ENCODE data around the gene OVCH1. TPM values are rescaled to one million over a fixed set of nuclear protein-coding genes. Genes with fewer than 3 reads are reported as not detected.

The OVCH1 gene
- total and polyA plus RNA-seq, 9 of the 15 experiments (the other 6 are each of a cell fraction or from before 2014, with no cell fraction given), result not detected

DNA sequence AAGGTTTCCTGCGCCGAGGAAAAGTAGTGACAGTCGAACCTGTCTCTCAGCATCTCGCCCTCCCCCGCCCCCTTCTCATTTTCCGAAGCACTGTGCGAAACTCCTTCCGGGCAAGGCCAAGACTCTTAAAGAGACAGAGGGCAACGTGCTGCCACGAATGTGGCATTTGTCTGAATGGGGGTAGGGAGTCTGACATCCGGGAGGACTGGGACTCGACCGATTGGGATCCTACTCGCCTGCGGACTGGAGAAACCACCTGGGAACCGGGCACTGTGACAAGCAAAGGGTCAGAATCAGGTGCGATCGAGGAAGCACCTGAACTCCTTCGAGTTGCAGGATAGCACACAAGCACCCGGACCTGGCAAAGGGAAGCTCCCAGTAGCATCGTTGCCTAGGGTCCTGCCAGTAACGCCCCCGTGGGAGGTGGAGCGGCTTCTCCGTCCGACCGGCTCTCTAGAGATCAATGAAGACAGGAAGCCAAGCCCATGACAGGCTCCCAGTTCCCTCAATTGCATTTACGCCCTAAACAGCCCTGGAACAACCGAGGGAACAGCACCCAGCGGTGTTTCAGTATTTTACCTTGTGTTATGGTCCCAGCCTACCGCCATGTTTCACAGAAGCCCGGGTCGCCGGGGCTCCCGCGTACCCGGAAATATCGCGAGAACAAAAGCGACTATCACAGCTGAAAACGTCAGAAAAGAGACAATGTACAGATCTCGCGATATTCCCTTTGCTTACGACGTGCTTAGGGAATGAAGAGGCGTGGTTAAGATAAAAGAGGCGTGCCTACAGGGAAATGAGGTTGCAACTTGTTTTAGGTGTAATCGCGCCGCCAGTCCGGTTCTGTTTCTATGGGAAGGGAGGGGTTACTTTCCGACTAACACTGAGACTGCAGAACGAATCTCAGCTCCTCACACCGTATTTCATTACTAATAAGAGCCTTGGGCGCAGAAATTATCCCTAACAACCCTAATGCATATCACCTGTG lies 116.7 kb downstream of the OVCH1 start, which contains the start of gene ERGIC2 (continued):
- no peak for TF ChIP-seq MEF2A (IDR thresholded peaks at IDR 0.05; ENCODE audit: control insufficient read depth, low read depth, low read length)
- 0 out of 2 replicates have a peak, but pooled peaks have one; percentile 38 for TF ChIP-seq MBD2 (IDR thresholded peaks at IDR 0.05; ENCODE audit: borderline replicate concordance, low read depth)
- peak; percentile 50; the same call in 1 of the 2 replicates for TF ChIP-seq ZBTB7A (IDR thresholded peaks at IDR 0.05; ENCODE audit: borderline replicate concordance, control insufficient read depth, low read depth, low read length)
- TF ChIP-seq, protein P1, sequence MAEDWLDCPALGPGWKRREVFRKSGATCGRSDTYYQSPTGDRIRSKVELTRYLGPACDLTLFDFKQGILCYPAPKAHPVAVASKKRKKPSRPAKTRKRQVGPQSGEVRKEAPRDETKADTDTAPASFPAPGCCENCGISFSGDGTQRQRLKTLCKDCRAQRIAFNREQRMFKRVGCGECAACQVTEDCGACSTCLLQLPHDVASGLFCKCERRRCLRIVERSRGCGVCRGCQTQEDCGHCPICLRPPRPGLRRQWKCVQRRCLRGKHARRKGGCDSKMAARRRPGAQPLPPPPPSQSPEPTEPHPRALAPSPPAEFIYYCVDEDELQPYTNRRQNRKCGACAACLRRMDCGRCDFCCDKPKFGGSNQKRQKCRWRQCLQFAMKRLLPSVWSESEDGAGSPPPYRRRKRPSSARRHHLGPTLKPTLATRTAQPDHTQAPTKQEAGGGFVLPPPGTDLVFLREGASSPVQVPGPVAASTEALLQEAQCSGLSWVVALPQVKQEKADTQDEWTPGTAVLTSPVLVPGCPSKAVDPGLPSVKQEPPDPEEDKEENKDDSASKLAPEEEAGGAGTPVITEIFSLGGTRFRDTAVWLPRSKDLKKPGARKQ (CRISPR knock-in tag; IDR thresholded peaks at IDR 0.05), result no peak
- TF ChIP-seq, protein P2, sequence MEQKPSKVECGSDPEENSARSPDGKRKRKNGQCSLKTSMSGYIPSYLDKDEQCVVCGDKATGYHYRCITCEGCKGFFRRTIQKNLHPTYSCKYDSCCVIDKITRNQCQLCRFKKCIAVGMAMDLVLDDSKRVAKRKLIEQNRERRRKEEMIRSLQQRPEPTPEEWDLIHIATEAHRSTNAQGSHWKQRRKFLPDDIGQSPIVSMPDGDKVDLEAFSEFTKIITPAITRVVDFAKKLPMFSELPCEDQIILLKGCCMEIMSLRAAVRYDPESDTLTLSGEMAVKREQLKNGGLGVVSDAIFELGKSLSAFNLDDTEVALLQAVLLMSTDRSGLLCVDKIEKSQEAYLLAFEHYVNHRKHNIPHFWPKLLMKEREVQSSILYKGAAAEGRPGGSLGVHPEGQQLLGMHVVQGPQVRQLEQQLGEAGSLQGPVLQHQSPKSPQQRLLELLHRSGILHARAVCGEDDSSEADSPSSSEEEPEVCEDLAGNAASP (IDR thresholded peaks at IDR 0.05), result no peak
- no peak for TF ChIP-seq CCAR2 (IDR thresholded peaks at IDR 0.05; ENCODE audit: low read depth, low read length)
- TF ChIP-seq, protein P3, sequence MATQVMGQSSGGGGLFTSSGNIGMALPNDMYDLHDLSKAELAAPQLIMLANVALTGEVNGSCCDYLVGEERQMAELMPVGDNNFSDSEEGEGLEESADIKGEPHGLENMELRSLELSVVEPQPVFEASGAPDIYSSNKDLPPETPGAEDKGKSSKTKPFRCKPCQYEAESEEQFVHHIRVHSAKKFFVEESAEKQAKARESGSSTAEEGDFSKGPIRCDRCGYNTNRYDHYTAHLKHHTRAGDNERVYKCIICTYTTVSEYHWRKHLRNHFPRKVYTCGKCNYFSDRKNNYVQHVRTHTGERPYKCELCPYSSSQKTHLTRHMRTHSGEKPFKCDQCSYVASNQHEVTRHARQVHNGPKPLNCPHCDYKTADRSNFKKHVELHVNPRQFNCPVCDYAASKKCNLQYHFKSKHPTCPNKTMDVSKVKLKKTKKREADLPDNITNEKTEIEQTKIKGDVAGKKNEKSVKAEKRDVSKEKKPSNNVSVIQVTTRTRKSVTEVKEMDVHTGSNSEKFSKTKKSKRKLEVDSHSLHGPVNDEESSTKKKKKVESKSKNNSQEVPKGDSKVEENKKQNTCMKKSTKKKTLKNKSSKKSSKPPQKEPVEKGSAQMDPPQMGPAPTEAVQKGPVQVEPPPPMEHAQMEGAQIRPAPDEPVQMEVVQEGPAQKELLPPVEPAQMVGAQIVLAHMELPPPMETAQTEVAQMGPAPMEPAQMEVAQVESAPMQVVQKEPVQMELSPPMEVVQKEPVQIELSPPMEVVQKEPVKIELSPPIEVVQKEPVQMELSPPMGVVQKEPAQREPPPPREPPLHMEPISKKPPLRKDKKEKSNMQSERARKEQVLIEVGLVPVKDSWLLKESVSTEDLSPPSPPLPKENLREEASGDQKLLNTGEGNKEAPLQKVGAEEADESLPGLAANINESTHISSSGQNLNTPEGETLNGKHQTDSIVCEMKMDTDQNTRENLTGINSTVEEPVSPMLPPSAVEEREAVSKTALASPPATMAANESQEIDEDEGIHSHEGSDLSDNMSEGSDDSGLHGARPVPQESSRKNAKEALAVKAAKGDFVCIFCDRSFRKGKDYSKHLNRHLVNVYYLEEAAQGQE (IDR thresholded peaks at IDR 0.05; ENCODE audit: borderline replicate concordance), result no peak
- TF ChIP-seq, protein P3 (CRISPR knock-in tag; IDR thresholded peaks at IDR 0.05; ENCODE audit: low read depth), result peak; percentile 16; the same call in 1 of the 2 replicates
- no peak for TF ChIP-seq NFIX (CRISPR knock-in tag; IDR thresholded peaks at IDR 0.05; ENCODE audit: low read depth)
- no peak for TF ChIP-seq TSC22D4 (tag; IDR thresholded peaks at IDR 0.05)
- TF ChIP-seq KDM5B (IDR thresholded peaks at IDR 0.05; ENCODE audit: insufficient replicate concordance, low read depth, low read length), result peak; percentile 78
- TF ChIP-seq ILK (tag; IDR thresholded peaks at IDR 0.05; ENCODE audit: borderline replicate concordance, low read depth), result no peak
- no peak; the same call in 1 of the 2 replicates for TF ChIP-seq ARID1B (IDR thresholded peaks at IDR 0.05)
- TF ChIP-seq SETDB1 (IDR thresholded peaks at IDR 0.05; ENCODE audit: low read length), result no peak
- TF ChIP-seq ZNF316 (IDR thresholded peaks at IDR 0.05), result no peak
- TF ChIP-seq ZKSCAN1 (IDR thresholded peaks at IDR 0.05; ENCODE audit: low read depth, low read length), result no peak

Measured in K562 (cell line).